ENCODE data around the gene FOXD1.

FOXD1 gene

DNA sequence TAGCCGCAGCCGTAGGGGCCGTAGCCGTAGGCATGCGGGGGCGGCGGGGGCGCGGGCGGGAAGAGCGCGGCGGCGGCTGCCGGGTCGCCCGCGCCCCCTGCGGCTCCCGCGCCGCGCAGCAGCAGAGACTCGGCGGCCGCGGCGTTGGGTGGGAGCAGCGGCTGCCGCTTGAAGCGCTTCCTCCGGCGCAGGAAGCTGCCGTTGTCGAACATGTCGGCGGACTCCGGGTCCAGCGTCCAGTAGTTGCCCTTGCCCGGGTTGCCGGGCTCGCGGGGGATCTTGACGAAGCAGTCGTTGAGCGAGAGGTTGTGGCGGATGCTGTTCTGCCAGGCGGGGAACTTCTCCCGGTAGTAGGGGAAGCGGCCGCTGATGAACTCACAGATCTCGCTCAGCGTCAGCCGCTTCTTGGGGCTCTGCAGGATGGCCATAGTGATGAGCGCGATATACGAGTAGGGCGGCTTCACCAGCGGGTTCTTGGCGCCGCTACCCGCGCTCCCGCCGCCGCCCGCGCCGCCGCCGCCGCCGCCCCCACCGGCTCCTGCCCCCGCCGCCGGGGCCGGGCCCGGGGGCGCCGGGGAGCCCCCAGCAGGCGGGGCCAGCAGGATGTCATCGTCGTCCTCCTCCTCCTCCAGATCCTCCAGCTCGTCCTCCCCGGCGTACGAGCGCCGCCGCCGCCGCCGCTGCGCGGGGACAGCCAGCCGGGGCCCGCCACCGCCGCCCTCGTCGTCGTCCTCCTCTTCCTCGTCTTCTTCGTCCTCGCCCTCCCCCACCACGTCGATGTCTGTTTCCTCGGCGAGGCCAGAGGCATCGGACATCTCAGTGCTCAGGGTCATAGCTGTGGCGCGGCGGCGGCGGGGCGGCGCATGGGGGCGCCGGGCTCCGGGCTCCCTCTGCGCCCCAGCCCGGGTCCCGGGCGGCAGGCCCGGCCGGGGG, 781 bp downstream of the FOXD1 start:
- no CpG with 5 or more reads among the region's 127 CpGs for whole genome bisulfite sequencing (ENCODE audit: insufficient coverage, insufficient read length)
- Histone ChIP-seq H3K27ac (ENCODE audit: low read length) (no peak overlapping the region), H3K4me3 (ENCODE audit: low read length) (peak overlapping the region; percentile 39; the same call in 1 of the 2 replicates), H3K27me3 (ENCODE audit: control insufficient read depth, insufficient read depth, low read length) (peaks cover 66% of the 10 kb centered on the region), H3K4me1 (ENCODE audit: control insufficient read depth, insufficient read depth, low read length) (no peaks in the 10 kb centered on the region; the same call in 1 of the 2 replicates), H3K36me3 (ENCODE audit: control insufficient read depth, insufficient read depth, low read length) (no peaks in the 10 kb centered on the region), H3K9me3 (ENCODE audit: control insufficient read depth, insufficient read depth, low read length) (no peaks in the 10 kb centered on the region)
- DNase-seq (ENCODE audit: low read depth, low spot score): no peak

- peaks cover 67% of the 10 kb centered on the region for H3K27me3 ChIP-seq (ENCODE audit: control insufficient read depth, insufficient read depth, low read length)
- H3K9me3 ChIP-seq (ENCODE audit: control insufficient read depth, insufficient read depth, low read length): no peaks in the 10 kb centered on the region
- no CpG with 5 or more reads among the region's 119 CpGs for WGBS (ENCODE audit: insufficient coverage, insufficient read length)
- H3K27ac ChIP-seq (ENCODE audit: low read length): no peak overlapping the region
- no peaks in the 10 kb centered on the region for H3K36me3 ChIP-seq (ENCODE audit: control insufficient read depth, insufficient read depth, low read length)
- no peaks in the 10 kb centered on the region; the same call in 1 of the 2 replicates for H3K4me1 ChIP-seq (ENCODE audit: control insufficient read depth, insufficient read depth, low read length)
- no peak for DNase-seq (ENCODE audit: low read depth, low spot score)
- H3K4me3 ChIP-seq (ENCODE audit: low read length): peak overlapping the region; percentile 29; the same call in 1 of the 2 replicates
These were observed 1.7 kb downstream of the FOXD1 start for GRCh38 chr5:73446631-73447529.

- Histone ChIP-seq H3K27me3 (ENCODE audit: control insufficient read depth, insufficient read depth, low read length) (peaks cover 70% of the 10 kb centered on the region), H3K4me1 (ENCODE audit: control insufficient read depth, insufficient read depth, low read length) (no peaks in the 10 kb centered on the region; the same call in 1 of the 2 replicates), H3K9me3 (ENCODE audit: control insufficient read depth, insufficient read depth, low read length) (no peaks in the 10 kb centered on the region), H3K27ac (ENCODE audit: low read length) (no peak overlapping the region), H3K36me3 (ENCODE audit: control insufficient read depth, insufficient read depth, low read length) (no peaks in the 10 kb centered on the region), H3K4me3 (ENCODE audit: low read length) (no peak overlapping the region; the same call in 1 of the 2 replicates)
- no CpG with 5 or more reads among the region's 7 CpGs for WGBS (ENCODE audit: insufficient coverage, insufficient read length)
- no peak for DNase-seq (ENCODE audit: low read depth, low spot score)
These were observed 2.6 kb downstream of the FOXD1 start for GRCh38 chr5:73445665-73446630.

- no peaks in the 10 kb centered on the region for H3K9me3 ChIP-seq (ENCODE audit: control insufficient read depth, insufficient read depth, low read length)
- H3K27me3 ChIP-seq (ENCODE audit: control insufficient read depth, insufficient read depth, low read length): peaks cover 69% of the 10 kb centered on the region
- WGBS (ENCODE audit: insufficient coverage, insufficient read length): no CpG with 5 or more reads among the region's 43 CpGs
- H3K4me1 ChIP-seq (ENCODE audit: control insufficient read depth, insufficient read depth, low read length): no peaks in the 10 kb centered on the region; the same call in 1 of the 2 replicates
- no peak for DNase-seq (ENCODE audit: low read depth, low spot score)
- no peak overlapping the region; the same call in 1 of the 2 replicates for H3K4me3 ChIP-seq (ENCODE audit: low read length)
- H3K36me3 ChIP-seq (ENCODE audit: control insufficient read depth, insufficient read depth, low read length): no peaks in the 10 kb centered on the region
- H3K27ac ChIP-seq (ENCODE audit: low read length): no peak overlapping the region
These were observed 3.8 kb downstream of the FOXD1 start for GRCh38 chr5:73444499-73445438.

DNA sequence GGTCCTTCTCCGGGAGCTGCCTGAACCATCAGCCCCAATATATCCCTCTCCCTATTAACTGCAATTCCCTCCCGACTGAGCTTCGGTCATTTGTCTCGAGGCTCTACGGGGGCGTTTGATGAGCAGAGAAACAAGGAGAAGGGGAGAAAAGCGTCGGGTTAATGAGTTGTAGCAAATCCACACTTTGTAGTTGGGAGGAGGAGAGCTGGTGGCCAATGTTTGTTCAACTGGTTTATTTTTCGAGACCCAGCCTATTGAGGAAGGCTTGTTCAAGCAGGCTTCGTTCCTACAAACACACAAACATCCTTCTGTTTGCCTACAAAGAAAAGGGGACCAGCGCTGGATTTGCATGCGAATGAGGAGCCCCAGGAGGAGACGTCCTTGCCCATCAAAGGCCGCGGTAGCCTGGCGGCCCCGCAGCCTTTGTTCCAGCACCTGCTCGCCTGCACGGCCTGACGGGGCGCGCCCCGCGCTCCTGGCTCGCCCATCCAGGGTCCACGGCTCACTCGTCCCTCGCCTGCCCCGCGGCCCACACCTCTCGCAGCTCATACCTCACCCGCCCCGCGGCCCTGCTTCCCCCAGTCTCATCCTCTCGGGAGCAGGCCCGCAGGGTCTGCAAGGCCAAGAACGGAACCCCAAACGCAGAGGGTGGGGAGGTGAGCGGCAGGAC, 4.6 kb downstream of the FOXD1 start:
- peak overlapping the region; percentile 4; the same call in 1 of the 2 replicates for H3K4me3 ChIP-seq (ENCODE audit: low read length)
- no CpG with 5 or more reads among the region's 39 CpGs for WGBS (ENCODE audit: insufficient coverage, insufficient read length)
- no peaks in the 10 kb centered on the region; the same call in 1 of the 2 replicates for H3K4me1 ChIP-seq (ENCODE audit: control insufficient read depth, insufficient read depth, low read length)
- H3K36me3 ChIP-seq (ENCODE audit: control insufficient read depth, insufficient read depth, low read length): no peaks in the 10 kb centered on the region
- H3K27me3 ChIP-seq (ENCODE audit: control insufficient read depth, insufficient read depth, low read length): peaks cover 64% of the 10 kb centered on the region
- no peak overlapping the region for H3K27ac ChIP-seq (ENCODE audit: low read length)
- no peaks in the 10 kb centered on the region for H3K9me3 ChIP-seq (ENCODE audit: control insufficient read depth, insufficient read depth, low read length)
- no peak for DNase-seq (ENCODE audit: low read depth, low spot score)

- Histone ChIP-seq H3K27me3 (ENCODE audit: control insufficient read depth, insufficient read depth, low read length) (peaks cover 68% of the 10 kb centered on the region), H3K4me1 (ENCODE audit: control insufficient read depth, insufficient read depth, low read length) (no peaks in the 10 kb centered on the region), H3K36me3 (ENCODE audit: control insufficient read depth, insufficient read depth, low read length) (no peaks in the 10 kb centered on the region), H3K9me3 (ENCODE audit: control insufficient read depth, insufficient read depth, low read length) (no peaks in the 10 kb centered on the region), H3K4me3 (ENCODE audit: low read length) (no peak overlapping the region), H3K27ac (ENCODE audit: low read length) (no peak overlapping the region)
- no CpG with 5 or more reads among the region's 4 CpGs for WGBS (ENCODE audit: insufficient coverage, insufficient read length)
- no peak for DNase-seq (ENCODE audit: low read depth, low spot score)
These were observed 5.5 kb downstream of the FOXD1 start for GRCh38 chr5:73442996-73443627.

GRCh38 chr5:73442231-73442811, 6.3 kb downstream of the FOXD1 start:
- Histone ChIP-seq H3K4me1 (ENCODE audit: control insufficient read depth, insufficient read depth, low read length) (no peaks in the 10 kb centered on the region), H3K27me3 (ENCODE audit: control insufficient read depth, insufficient read depth, low read length) (peaks cover 72% of the 10 kb centered on the region), H3K36me3 (ENCODE audit: control insufficient read depth, insufficient read depth, low read length) (no peaks in the 10 kb centered on the region), H3K4me3 (ENCODE audit: low read length) (no peak overlapping the region), H3K27ac (ENCODE audit: low read length) (no peak overlapping the region), H3K9me3 (ENCODE audit: control insufficient read depth, insufficient read depth, low read length) (no peaks in the 10 kb centered on the region)
- DNase-seq (ENCODE audit: low read depth, low spot score): no peak
- 80% methylated on average over 1 of the region's 7 CpGs for WGBS (ENCODE audit: insufficient coverage, insufficient read length)

GRCh38 chr5:73441378-73441777, 7.2 kb downstream of the FOXD1 start:
- Histone ChIP-seq H3K36me3 (ENCODE audit: control insufficient read depth, insufficient read depth, low read length) (no peaks in the 10 kb centered on the region), H3K4me1 (ENCODE audit: control insufficient read depth, insufficient read depth, low read length) (no peaks in the 10 kb centered on the region), H3K4me3 (ENCODE audit: low read length) (no peak overlapping the region), H3K9me3 (ENCODE audit: control insufficient read depth, insufficient read depth, low read length) (no peaks in the 10 kb centered on the region), H3K27me3 (ENCODE audit: control insufficient read depth, insufficient read depth, low read length) (peaks cover 75% of the 10 kb centered on the region), H3K27ac (ENCODE audit: low read length) (no peak overlapping the region)
- no peak for DNase-seq (ENCODE audit: low read depth, low spot score)
